GM12891 (cell line): ENCODE data around the gene TLR2.

Experiments used
- DNase-seq: peaks from one replicate; pipeline ENCODE4 v3.0.0; 2011; ENCODE audit warnings: low spot score; ENCODE audit not compliant: insufficient read length
- FAIRE-seq: peaks from 2 replicates; lab custom pipeline; 2011; peaks lifted over from hg19 to GRCh38; lab: Jason Lieb, UNC
- PAX5 ChIP-seq: IDR thresholded peaks from 2 replicates; pipeline ENCODE4 v1.6.1; 2011; ENCODE audit warnings: low read length, moderate library complexity, mild to moderate bottlenecking; ENCODE audit not compliant: insufficient read depth, severe bottlenecking
- POLR2A ChIP-seq: IDR thresholded peaks from 2 replicates; pipeline ENCODE4 v1.6.1; 2011; ENCODE audit warnings: low read depth, low read length, control low read depth
- POLR2AphosphoS5 ChIP-seq: IDR thresholded peaks from 2 replicates; pipeline ENCODE4 v1.6.1; 2011; ENCODE audit warnings: low read depth, low read length, control low read depth
- POU2F2 ChIP-seq: IDR thresholded peaks from 2 replicates; pipeline ENCODE4 v1.6.1; 2011; ENCODE audit warnings: low read depth, mild to moderate bottlenecking, control low read depth, low read length, moderate library complexity
- SPI1 ChIP-seq: IDR thresholded peaks from 2 replicates; pipeline ENCODE4 v1.6.1; 2011; ENCODE audit warnings: low read depth, low read length, control low read depth
- TAF1 ChIP-seq: IDR thresholded peaks from 2 replicates; pipeline ENCODE4 v1.6.1; 2011; ENCODE audit warnings: low read depth, low read length, control low read depth

Gene TLR2

GRCh38 chr4:153728151-153728550, 44.1 kb downstream of the TLR2 start:
- DNase-seq (no peak), FAIRE-seq (peak; percentile 50)
- TF ChIP-seq POLR2AphosphoS5 (no peak), TAF1 (no peak), SPI1 (no peak), POLR2A (no peak), PAX5 (no peak), POU2F2 (no peak)

- no peak for FAIRE-seq
- TF ChIP-seq SPI1, result peak; percentile 68
- no peak for TF ChIP-seq POU2F2
- TF ChIP-seq PAX5, result no peak
- no peak for DNase-seq
Observed at GRCh38 chr4:153728660-153729059, 44.6 kb downstream of the TLR2 start.

GRCh38 chr4:153729895-153730294, 45.8 kb downstream of the TLR2 start:
- DNase-seq (no peak), FAIRE-seq (peak; percentile 20)
- TF ChIP-seq SPI1, result no peak
- no peak for TF ChIP-seq PAX5
- no peak for TF ChIP-seq POLR2A
- no peak for TF ChIP-seq POLR2AphosphoS5
- no peak for TF ChIP-seq POU2F2
- no peak for TF ChIP-seq TAF1

- DNase-seq (no peak), FAIRE-seq (no peak)
- TF ChIP-seq SPI1, result no peak
- TF ChIP-seq POLR2AphosphoS5, result no peak
- no peak for TF ChIP-seq TAF1
- TF ChIP-seq PAX5, result no peak
- TF ChIP-seq POU2F2, result no peak
- no peak for TF ChIP-seq POLR2A
Observed at GRCh38 chr4:153731239-153731638, 47.2 kb downstream of the TLR2 start.

GRCh38 chr4:153733751-153734448, 49.8 kb downstream of the TLR2 start:
- DNase-seq, result no peak
- TF ChIP-seq SPI1 (no peak), POLR2A (no peak), POLR2AphosphoS5 (no peak), PAX5 (no peak), TAF1 (no peak), POU2F2 (no peak)
- FAIRE-seq, result no peak

GRCh38 chr4:153735906-153736461, 51.9 kb downstream of the TLR2 start:
- FAIRE-seq (no peak), DNase-seq (no peak)
- no peak for TF ChIP-seq POU2F2

GRCh38 chr4:153741541-153741940, 57.5 kb downstream of the TLR2 start:
- FAIRE-seq (no peak), DNase-seq (no peak)
- no peak for TF ChIP-seq PAX5
- TF ChIP-seq POU2F2, result no peak
- no peak for TF ChIP-seq TAF1
- no peak for TF ChIP-seq POLR2A
- no peak for TF ChIP-seq SPI1
- TF ChIP-seq POLR2AphosphoS5, result no peak

GRCh38 chr4:153745651-153746050, 61.6 kb downstream of the TLR2 start:
- no peak for TF ChIP-seq TAF1
- TF ChIP-seq PAX5, result no peak
- no peak for TF ChIP-seq POU2F2
- no peak for TF ChIP-seq SPI1
- DNase-seq (no peak), FAIRE-seq (no peak)

GRCh38 chr4:153747406-153747955, 63.4 kb downstream of the TLR2 start:
- FAIRE-seq, result no peak
- DNase-seq, result no peak
- no peak for TF ChIP-seq POLR2AphosphoS5
- no peak for TF ChIP-seq SPI1
- no peak for TF ChIP-seq PAX5
- no peak for TF ChIP-seq POLR2A
- TF ChIP-seq TAF1, result no peak
- no peak for TF ChIP-seq POU2F2

- DNase-seq (no peak), FAIRE-seq (no peak)
- TF ChIP-seq TAF1 (no peak), PAX5 (no peak), SPI1 (no peak), POLR2A (no peak), POLR2AphosphoS5 (no peak), POU2F2 (no peak)
Observed at GRCh38 chr4:153748378-153748777, 64.3 kb downstream of the TLR2 start.
